Ascending aorta (tissue), 2 donors: Measurements from ENCODE around the gene LMNB1. TPM values are rescaled to one million over a fixed set of nuclear protein-coding genes. Genes with fewer than 3 reads are reported as not detected.
"Not testable (repeated sequence)": the region's sequence is repeated elsewhere in the genome, so short reads cannot be mapped to it uniquely, and the experiment has no call there.

Source experiments
- DNase-seq, 2 donors: peaks; one replicate each; pipeline ENCODE4 v3.0.0-alpha.2; 2019; ENCODE audit warnings: low spot score in 2 of 2
- H3K27ac ChIP-seq, 2 donors: fragments of 200-600 bp; sonication (generic); one replicate each; pipeline ENCODE4 v1.5.1; 2016 to 2017; ENCODE audit warnings: mild to moderate bottlenecking in 1 of 2
- H3K27me3 ChIP-seq: fragments of 200-600 bp; sonication (generic); one replicate; pipeline ENCODE4 v1.5.1; 2017
- H3K36me3 ChIP-seq, 2 donors: fragments of 200-600 bp; sonication (generic); one replicate each; pipeline ENCODE4 v1.5.1; 2016
- H3K4me1 ChIP-seq, 2 donors: fragments of 200-600 bp; sonication (generic); one replicate each; pipeline ENCODE4 v1.5.1; 2016 to 2017; ENCODE audit warnings: mild to moderate bottlenecking in 1 of 2
- H3K4me3 ChIP-seq, 2 donors: fragments of 200-600 bp; sonication (generic); one replicate each; pipeline ENCODE4 v1.5.1; 2016 to 2017; ENCODE audit warnings: mild to moderate bottlenecking in 1 of 2
- H3K9me3 ChIP-seq, 2 donors: fragments of 200-600 bp; sonication (generic); one replicate each; pipeline ENCODE4 v1.5.1; 2016
- CTCF ChIP-seq, 3 experiments: fragments of 200-600 bp in 2 of 3; fragments of 450-650 bp in 1 of 3; sonication (generic) in 2 of 3; IDR thresholded peaks; one replicate each; pipeline ENCODE4 v1.5.1; 2016 to 2019; ENCODE audit warnings: antibody characterized with exemption in 3 of 3, mild to moderate bottlenecking in 1 of 3, moderate library complexity in 1 of 3
- intact Hi-C: fragments of 100-400 bp; cut with DNase I; formaldehyde crosslinking; loops from one replicate; pipeline ENCODE4 v1.15.1; 2023
- total RNA-seq: library from RNA; depleted of rRNA; stranded (reverse); fragments of >200 nt; gene quantifications from one replicate; pipeline ENCODE4 v1.1.0, GENCODE V29; 2016

The LMNB1 gene
- total RNA-seq, 1 donor from 2014 or later: 1.3 TPM

DNA sequence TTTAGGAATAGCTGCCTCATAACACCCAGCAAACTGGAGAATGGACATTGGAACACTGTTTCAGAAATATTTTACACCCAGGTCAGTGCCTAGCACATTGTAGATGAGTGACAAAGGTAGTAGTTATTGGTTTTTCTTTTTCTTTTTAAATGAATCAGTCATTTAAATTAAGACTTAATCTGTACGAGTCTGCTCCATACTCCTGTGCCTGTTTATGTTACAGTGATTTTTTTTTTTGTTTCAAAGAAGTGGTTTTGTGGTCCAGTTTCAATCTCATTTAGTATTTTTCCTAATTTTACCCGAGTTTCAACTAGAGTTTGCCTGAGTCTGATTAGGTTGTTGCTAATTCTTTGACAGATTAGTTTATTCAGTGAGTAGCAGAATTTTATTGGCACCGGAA lies 16.2 kb downstream of the LMNB1 start:
- H3K4me1 ChIP-seq: no peaks in the 10 kb centered on the region
- no peaks in the 10 kb centered on the region for H3K9me3 ChIP-seq
- H3K27me3 ChIP-seq: no peaks in the 10 kb centered on the region
- no peak overlapping the region for H3K4me3 ChIP-seq
- TF ChIP-seq CTCF (IDR thresholded peaks at IDR 0.05): no peak
- intact Hi-C loops: no loop called here
- DNase-seq: no peak
- H3K27ac ChIP-seq: no peak overlapping the region
- H3K36me3 ChIP-seq: no peaks in the 10 kb centered on the region

DNA sequence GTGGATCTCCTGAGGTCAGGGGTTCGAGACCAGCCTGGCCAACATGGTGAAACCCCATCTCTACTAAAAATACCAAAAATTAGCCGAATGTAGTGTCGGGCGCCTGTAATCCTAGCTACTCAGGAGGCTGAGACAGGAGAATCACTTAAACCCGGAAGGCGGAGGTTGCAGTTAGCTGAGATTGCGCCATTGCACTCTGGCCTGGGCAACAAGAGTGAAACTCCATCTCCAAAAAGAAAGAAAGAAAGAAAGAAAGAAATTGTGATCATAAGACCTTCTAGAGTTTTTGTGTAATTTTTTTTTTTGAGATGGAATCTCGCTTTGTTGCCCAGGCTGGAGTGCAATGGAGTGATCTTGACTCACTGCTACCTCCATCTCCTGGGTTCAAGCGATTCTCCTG lies 16.7 kb downstream of the LMNB1 start:
- H3K4me1 ChIP-seq, H3K9me3 ChIP-seq, H3K4me3 ChIP-seq, H3K27ac ChIP-seq, H3K36me3 ChIP-seq, H3K27me3 ChIP-seq, intact Hi-C loops, DNase-seq: not testable (repeated sequence)

DNA sequence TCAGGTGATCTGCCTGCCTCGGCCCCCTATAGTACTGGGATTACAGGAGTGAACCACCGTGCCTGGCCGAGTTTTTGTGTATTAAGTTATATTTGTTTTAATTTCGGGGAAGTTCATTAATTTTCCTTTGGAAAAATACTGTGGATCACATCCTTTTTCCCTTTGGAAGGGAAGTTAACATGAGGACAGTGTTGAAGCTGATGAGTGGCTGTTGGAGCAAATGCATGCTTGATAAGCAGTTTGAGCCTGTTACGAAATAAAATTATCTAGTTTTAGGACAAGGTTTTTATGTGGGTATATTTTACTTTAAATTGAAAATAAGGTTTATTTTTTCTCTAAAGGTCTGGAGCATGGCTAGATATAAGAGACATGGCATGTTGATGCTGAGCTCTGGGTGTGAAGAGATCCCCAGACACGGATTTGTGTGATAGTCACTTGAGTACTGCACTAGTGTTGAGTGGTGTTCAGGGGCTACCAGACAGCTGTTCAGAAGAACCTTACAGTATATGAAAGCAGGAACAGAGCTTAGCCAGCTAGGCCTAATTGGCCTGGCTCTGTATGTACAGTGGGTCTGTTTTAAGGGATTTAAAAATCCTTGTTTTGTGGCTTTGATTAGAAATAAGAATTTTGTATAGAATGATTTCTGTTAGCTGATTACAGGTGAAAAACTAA lies 17.4 kb downstream of the LMNB1 start:
- intact Hi-C loops: no loop called here
- TF ChIP-seq CTCF (IDR thresholded peaks at IDR 0.05): no peak
- H3K27me3 ChIP-seq: no peaks in the 10 kb centered on the region

GRCh38 chr5:126799780-126800179 lies 22.8 kb downstream of the LMNB1 start:
- H3K4me1 ChIP-seq: no peaks in the 10 kb centered on the region
- H3K27me3 ChIP-seq: no peaks in the 10 kb centered on the region
- no peak overlapping the region for H3K4me3 ChIP-seq
- no peak for TF ChIP-seq CTCF (IDR thresholded peaks at IDR 0.05)
- no peak overlapping the region for H3K27ac ChIP-seq
- intact Hi-C loops: loop anchor here (5.0 to 10.0 kb wide), 2 partner anchors 55 to 122 kb away; no protein-coding TSS in a partner anchor
- H3K9me3 ChIP-seq: no peaks in the 10 kb centered on the region
- no peaks in the 10 kb centered on the region for H3K36me3 ChIP-seq
- DNase-seq: no peak

More for the DNA sequence above, 17.4 kb downstream of the LMNB1 start:
- Histone ChIP-seq H3K9me3 (no peaks in the 10 kb centered on the region), H3K4me3 (no peak overlapping the region), H3K36me3 (no peaks in the 10 kb centered on the region), H3K4me1 (no peaks in the 10 kb centered on the region), H3K27ac (no peak overlapping the region)
- no peak for DNase-seq

GRCh38 chr5:126801174-126801991 lies 24.4 kb downstream of the LMNB1 start:
- no peaks in the 10 kb centered on the region for H3K9me3 ChIP-seq
- TF ChIP-seq CTCF (IDR thresholded peaks at IDR 0.05): no peak
- intact Hi-C loops: loop anchor here (5.0 to 10.0 kb wide), 2 partner anchors 57 to 124 kb away; no protein-coding TSS in a partner anchor

DNA sequence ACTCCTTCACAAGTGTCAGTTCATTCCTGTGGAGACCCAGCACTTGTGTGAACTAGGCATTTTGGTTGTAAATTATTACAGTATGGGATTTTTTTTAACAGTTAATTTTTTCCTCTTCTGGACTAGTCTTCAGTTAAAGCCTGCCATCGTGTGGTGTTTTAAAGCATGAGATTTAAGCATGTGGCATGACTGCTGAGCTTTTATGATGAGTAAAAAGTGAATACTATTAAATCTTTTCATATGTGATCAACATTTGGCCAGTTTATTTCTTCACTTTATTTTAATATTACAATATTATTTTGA lies 25.0 kb downstream of the LMNB1 start:
- H3K27me3 ChIP-seq: no peaks in the 10 kb centered on the region
- no peak overlapping the region for H3K27ac ChIP-seq
- intact Hi-C loops: loop anchor here (5.0 to 10.0 kb wide), 2 partner anchors 57 to 125 kb away; no protein-coding TSS in a partner anchor
- no peak for DNase-seq
- no peaks in the 10 kb centered on the region for H3K36me3 ChIP-seq
- no peaks in the 10 kb centered on the region for H3K9me3 ChIP-seq
- TF ChIP-seq CTCF (IDR thresholded peaks at IDR 0.05): peak in 1 of 3 experiments; percentile 37
- no peak overlapping the region for H3K4me3 ChIP-seq
- peaks cover 0 to 2% of the 10 kb centered on the region in 2 donors for H3K4me1 ChIP-seq

More at GRCh38 chr5:126801174-126801991, 24.4 kb downstream of the LMNB1 start:
- H3K4me1 ChIP-seq: peaks cover 0 to 2% of the 10 kb centered on the region in 2 donors
- no peak for DNase-seq
- H3K4me3 ChIP-seq: no peak overlapping the region
- H3K36me3 ChIP-seq: no peaks in the 10 kb centered on the region
- no peaks in the 10 kb centered on the region for H3K27me3 ChIP-seq
- no peak overlapping the region for H3K27ac ChIP-seq
